GM18517 (cell line): ENCODE results near the gene RUNDC1.

Experiments
- ATAC-seq: cut with Tn5 transposase; IDR thresholded peaks from one replicate; pipeline ENCODE4 v1.9.1; 2021; ENCODE audit warnings: mild to moderate bottlenecking, moderate library complexity; ENCODE audit not compliant: unreplicated experiment

The RUNDC1 gene

DNA sequence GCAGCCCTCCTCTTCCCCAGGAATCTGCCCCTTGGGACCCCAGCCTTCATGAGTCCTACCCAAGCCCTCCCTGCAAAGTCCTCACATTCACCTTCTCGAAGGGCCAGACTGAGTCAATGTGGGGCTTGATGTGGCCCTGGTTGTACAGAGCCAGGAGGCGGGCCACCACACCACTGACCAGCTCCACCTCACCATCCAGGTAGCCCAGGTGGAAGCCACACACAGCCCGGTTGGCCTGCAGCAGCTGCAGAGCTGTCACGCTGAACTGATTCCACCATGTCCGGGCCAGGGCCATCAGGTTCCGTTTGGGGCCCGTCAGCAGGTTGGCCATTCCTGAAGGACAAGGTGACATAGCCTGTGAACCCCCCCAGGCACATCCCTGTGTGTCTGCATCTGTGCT, 35.9 kb downstream of the RUNDC1 start:
- ATAC-seq = no peak

DNA sequence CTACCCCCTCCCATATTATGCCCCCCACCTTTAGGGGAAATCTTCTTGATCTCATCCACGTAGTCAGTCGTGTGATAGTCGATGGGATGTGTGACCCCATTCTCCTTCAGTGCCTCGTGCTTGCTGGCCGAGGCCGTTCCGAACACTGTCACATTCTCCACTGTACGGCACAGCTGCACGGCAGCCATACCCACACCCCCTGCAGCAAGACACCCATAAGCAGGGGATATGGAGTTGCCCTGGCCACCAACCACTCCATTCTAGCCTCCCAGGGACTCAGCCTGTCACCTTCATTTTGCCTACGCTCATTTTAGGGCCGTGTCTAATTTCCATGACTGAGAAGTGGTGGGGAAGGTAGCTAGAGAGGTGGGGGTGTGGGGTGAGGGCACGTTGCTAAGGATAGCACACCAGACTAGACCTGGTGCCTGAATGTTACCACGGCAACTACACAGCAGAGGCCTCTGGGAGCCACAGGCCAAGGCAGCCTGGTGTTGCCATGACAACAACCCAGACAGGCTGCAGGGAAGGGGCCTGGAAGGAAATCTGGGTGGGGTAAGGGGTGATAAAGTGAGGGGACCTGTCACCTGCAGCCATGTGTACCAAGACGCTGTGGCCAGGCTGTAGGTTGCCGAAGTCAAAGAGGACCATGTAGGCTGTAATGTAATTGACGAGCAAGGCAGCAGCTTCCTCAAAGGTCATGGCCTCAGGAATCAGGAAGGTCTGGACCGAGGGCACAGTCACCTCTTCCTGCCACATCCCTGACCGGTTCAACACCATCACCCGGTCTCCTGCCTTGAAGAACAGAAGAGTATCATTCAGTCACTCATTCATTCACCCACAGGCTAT, 37.9 kb downstream of the RUNDC1 start:
- ATAC-seq = no peak

DNA sequence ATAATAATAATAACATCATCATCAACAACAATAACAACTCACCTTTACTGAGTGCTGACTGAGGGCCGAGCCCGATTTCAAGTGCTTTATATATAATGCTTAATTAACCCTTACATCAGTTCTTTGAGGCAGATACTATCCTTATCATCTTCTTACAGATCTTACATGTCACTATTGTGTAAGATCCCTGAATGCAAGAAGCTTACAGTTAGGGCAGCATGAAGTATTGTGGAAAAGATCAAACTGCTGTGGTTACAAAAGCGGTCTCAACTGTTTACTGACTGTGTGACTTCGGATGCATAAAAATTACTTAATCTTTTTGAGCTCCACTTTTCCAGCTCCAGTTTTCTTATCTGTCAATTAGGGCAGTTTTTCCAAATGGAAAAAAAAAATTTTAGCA, 38.6 kb downstream of the RUNDC1 start:
- ATAC-seq = no peak

DNA sequence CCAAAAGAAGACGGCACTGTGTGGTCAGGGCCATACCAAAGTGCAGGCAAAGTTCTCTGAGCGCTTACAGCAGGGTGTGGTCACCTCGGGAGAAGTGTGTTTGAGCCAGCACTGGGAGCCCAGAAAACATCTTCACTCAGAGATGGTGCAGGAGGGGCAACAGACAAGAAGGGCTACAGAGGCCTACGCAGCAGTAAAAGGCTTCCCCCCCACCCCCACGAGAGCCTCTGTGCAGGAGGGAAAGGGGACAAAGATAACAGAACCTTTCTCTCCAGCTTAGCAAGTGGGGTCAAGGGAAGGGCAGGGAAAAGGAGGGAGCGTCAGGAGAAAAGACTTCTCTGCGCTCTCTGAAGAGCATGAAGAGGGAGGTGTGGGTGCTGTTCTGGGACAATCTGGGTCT, 39.1 kb downstream of the RUNDC1 start:
- no peak for ATAC-seq

DNA sequence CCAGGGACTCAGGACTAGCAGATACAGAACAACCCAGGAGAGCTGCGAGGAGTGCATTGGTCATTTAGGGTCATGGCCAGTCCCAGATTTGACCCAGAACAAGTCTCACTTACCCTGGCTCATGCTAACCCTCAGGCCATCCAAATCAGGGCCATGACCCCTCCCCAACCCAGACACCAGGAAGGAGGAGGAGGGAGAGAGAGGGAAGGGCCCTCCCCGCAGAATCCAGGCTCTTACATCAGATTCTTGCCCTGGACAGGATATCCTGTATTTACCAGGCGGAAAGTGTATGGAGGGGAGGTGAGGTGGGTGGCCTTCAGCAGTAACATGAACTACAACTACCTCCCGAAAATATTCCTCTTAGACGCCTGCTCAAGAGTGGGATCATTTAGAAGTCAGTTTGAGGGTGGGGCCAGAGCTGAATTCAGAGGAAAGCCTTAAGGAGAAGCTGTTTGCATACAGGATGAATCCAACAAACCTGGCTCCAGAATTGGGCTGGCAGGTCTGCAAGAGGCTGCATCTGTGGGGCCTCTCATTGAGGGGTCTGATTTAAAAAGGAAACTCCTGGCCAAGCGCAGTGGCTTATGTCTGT, 39.8 kb downstream of the RUNDC1 start:
- no peak for ATAC-seq

DNA sequence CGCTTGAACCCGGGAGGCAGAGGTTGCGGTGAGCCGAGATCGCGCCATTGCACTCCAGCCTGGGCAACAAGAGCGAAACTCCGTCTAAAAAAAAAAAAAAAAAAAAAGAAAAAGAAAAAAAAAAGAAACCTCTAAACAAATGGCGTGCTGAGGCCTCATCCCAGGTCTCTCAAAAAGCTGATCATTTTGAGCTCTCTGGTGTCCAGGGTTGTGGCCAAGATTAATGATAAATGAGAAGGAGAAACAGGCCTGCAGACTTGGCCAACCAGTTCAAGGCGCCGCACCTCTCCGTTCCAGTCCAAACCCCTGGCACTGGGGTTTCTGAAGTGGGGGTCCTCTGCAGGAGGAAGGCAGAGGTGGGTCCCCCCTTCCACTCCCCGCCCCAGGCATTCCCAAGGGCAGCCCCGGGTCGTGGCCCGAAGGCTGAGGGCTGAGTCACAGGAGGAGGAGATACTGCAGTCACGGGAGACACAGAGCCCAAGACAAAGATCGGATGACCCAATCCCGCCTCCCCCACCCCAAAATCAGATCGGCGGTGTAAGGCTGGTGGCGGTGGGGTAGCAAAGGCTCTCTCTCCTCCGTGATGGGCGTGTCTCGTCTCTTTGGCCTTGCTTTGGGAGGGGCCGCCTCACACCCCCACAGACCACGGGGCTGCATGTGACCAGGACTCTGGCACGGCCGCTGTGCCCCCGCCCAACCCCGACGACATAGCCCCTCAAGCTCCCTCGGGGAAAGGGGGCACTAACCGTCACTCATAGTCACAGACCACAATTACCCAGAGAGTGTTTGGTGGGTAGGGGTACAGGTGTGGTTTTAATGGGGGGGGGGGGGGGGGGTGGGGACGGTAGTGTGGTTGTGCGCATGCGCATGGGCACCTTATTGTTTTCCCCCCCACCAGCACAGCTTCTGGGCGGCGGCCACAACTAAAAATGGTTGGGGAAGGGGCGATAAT, 40.7 kb downstream of the RUNDC1 start:
- no peak for ATAC-seq

DNA sequence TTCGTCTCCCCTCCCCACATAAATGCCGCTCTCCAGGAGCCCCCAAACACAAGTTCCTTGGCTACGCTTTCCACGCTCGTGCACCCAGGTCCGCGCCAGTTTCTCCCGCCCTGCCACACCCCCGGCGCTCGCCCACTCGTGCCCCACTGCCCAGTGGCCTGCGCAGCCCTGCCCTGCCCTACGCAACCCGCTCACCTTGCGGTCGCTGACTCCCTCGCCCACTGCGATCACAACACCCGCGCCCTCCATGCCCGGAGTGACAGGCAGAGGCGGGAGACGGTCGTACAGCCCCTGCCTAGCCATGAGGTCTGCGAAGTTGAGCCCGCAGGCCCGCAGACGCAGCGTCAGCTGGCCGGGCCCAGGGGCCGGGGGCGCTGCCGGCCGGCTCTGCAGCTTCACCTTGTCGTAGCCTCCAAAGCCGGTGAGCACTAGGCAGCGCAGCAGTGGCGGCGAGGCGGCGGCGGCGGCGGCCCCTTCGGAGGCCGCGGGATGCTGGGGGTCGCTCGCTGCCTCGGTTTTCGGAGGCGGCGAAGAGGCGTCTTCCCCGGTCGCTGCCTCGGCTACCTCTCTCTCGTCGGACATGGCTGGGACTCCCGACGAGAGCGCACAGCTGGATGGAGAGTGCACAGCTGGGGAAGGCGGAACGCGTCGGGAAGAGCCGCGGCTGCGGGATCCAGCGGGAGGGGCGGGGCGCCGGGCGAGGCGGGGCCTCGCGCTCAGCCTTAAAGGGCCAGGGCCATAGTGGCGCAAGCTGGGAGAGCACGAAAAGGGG, 41.6 kb downstream of the RUNDC1 start, which contains the start of gene VAT1:
Gene VAT1 (minus strand): TSS at position 645 of the 772 bp plus-strand sequence. CDS start 63 bp downstream, at position 582.
- no peak for ATAC-seq

DNA sequence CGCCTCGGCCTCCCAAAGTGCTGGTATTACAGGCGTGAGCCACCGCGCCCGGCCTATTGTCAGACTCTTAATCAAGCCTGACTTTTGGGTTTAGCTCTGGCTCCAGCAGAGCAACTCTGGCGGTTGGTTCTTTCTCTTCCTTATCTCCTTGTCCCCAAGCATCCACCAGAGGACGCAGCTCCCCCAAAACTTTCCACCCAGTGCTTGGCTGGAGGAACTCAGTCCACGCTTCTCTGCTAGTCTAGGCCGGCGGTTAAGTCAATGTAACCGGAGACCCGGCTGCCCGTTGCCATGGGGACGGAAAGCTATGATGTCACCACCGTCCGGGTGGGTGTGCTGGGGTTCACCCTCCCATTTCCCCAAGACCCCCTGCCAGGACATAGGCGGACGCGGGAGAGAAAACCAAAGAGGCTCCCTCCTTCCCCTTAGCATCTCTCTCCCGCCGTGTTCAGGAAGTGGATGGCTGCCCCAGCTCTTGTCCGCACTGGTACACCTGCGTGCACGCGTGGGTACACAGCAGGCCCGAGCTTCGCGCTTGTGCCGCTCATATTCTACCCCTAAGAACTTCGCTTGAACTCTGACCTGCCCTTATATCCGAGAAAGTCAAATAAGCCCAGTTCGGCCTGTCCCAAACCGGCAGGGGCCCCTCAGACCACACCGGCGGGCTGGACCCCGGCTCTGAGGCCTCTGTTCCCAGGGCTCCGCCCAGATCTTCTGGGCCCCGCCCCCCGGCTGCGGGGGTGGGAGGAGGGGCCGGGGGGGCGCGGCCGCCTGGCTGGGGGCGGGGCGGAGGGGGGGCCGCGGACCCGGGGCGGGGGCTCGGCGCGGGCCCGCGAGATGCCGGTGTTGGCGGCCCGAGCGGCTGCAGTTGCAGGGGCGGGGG, 44.3 kb downstream of the RUNDC1 start, which contains the start of gene RND2:
Gene RND2 (plus strand): TSS at position 825 of the 883 bp plus-strand sequence. CDS start 117 bp downstream, outside the sequence.
- ATAC-seq = no peak

DNA sequence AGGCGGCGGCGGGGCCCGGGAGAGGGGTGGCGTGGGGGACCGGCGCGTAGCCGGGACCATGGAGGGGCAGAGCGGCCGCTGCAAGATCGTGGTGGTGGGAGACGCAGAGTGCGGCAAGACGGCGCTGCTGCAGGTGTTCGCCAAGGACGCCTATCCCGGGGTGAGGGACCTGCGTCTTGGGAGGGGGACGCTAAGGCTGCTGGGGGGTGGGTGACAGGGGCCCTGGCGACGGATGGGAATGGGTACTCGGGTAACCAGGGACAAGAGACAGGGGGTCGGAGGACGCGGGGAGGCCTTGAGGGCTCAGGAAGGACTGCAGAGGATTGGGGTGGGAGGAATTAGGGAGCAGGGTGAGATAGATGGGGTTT, 44.9 kb downstream of the RUNDC1 start:
- ATAC-seq = no peak

DNA sequence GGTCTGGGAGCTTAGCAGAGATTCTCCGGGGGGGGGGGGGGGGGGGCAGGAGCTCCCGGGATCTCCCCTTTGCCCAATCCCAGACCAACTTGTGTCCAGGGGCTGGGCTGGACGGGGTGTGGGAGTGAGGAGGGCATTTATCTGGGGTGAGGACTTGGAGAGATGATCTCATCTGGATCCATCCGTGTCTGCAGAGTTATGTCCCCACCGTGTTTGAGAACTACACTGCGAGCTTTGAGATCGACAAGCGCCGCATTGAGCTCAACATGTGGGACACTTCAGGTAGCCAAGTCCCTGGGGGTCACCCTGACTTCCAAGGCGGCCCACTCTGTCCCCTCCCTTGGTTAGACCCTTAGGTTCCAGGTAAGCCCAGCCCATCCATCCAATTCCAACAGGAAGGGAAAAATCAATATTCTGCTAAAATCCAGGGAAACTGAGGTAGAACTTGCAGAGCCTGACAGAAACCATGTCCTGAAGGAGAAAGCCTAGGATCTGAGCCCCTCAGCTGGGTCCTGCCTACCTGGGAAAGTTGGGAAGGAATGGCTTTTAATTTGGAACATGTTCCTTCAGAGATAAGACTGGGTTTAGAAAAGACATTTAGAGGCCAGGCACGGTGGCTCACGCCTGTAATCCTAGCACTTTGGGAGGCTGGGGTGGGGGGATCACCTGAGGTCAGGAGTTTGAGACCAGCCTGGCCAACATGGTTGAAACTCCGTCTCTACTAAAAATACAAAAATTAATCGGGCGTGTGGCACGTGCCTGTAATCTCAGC, 45.6 kb downstream of the RUNDC1 start:
- ATAC-seq = no peak

DNA sequence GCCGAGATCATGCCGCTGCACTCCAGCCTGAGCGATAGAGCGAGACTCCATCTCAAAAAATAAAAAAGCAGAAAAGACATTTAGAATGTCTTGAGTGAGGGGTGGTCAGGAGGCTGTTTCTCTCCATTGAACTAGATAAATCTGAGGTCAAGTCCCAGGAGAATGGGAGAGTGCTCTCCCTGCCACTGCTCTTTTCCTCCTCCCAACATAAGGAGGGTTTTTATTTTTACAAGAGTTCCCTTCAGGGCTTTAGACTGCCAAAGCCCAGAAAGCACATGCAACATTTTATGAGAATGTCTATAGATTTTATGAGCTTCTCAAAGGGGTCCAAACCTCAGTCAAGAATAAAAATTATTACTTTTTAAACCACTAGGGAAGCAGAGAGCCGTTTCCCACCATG, 46.2 kb downstream of the RUNDC1 start:
- ATAC-seq = no peak

DNA sequence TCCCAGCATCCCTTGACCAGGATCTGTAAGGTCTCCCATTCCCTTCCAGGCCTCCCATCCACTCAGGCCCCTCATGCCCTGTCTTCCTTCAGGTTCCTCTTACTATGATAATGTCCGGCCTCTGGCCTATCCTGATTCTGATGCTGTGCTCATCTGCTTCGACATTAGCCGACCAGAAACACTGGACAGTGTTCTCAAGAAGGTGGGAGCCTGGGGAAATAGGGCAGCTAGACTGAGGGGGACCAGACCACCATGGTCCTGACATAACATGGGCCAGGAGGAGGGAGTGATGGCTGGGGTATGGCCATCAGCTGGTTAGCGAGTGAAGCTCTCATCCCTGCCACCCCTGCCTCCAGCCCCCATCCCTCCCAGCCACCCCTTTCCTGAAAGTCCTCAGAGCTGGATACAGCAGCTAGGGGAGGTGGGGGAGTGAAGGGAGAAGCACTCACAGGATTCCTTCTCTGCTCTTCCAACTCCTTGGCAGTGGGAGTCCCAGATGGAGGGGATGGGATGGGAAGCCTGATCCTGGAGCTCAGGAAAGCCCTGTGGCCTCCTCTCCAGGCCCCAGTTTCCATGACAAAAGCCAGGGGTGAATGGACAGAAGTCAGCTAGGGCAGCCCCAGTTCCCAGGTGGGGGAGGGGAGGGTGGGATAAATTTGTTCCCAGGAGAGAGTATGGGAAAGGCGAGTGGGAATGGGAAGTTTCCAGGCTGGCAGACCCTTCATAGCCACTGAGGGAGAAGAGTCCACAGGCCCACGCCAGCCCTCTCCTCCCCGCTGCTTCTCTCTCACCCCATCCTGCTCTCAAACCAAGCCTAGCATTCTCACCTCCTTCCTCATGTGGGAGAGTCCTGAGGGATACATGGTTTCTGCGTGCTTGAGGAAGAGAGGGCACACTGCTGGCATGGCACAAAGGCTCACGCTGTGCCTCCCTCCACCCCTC, 47.0 kb downstream of the RUNDC1 start:
- no peak for ATAC-seq

DNA sequence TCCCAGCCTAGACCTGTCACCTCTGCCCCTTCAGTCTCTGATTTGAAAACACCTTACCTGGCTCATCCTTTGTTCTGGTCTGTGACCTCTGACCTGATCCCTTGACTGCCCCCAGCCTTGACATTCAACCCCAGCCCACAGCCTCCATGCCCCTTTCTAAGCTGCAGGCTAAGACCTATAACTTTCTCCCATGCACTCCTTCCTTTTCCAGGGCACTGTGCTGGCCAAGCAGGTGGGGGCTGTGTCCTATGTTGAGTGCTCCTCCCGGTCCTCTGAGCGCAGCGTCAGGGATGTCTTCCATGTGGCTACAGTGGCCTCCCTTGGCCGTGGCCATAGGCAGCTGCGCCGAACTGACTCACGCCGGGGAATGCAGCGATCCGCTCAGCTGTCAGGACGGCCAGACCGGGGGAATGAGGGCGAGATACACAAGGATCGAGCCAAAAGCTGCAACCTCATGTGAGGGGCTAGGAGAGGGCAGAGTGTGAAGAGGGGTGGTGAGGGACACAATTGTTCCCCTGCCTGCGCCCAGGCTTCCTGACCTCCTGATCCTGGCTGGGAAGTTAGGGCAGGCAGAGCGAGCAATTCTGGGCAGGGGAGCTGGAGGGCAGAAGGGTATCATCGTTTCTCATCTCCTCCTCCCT, 48.0 kb downstream of the RUNDC1 start:
- no peak for ATAC-seq

DNA sequence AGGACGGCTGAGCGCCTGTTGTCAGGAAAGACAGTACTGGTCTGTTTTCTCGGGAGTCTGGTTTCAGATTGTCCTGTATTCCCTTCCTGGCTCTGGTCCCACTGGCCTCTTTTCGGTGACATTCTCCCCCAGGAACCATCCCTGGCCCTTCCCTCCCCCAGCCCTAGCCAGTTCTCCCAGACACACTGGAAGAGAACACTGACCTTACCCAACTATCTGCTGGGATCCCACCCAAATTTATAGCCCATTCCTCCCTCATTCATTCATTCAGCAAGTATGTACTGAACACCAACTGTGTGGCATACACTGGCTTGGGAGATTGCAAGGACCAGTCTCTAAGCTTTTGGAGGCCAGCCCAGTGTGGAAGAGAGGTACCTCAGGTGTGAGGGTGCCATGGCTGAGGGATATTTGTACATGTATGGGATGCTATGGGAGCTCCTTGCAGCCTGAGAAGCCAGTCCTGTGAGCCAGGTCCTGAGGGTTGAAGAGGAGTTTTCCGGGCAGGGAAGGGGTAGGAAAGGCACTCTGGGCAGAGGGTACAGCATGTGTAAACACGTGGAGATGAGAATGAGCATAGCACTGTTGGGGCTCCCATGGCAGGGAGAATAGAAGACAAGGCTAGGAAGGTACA, 49.9 kb downstream of the RUNDC1 start:
- no peak for ATAC-seq

DNA sequence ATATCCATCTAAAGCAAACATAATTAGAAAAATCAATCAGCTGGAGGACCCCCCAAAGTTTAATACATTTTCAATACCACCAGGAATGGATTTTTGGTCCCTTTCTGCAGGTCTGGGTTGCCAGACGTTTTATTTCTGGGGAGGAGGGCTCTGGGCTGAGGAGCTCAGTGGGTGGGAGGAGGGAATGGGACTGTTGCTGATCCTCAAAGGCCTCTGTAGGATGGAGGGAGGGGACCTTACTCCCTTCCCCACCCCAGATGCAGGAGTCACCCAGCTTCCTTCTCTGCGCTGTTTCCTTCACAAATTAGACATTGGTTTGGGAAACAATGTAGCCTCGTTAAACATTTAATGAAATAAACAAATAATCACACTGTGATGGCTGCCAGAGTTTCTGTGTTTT, 51.3 kb downstream of the RUNDC1 start:
- ATAC-seq = no peak

DNA sequence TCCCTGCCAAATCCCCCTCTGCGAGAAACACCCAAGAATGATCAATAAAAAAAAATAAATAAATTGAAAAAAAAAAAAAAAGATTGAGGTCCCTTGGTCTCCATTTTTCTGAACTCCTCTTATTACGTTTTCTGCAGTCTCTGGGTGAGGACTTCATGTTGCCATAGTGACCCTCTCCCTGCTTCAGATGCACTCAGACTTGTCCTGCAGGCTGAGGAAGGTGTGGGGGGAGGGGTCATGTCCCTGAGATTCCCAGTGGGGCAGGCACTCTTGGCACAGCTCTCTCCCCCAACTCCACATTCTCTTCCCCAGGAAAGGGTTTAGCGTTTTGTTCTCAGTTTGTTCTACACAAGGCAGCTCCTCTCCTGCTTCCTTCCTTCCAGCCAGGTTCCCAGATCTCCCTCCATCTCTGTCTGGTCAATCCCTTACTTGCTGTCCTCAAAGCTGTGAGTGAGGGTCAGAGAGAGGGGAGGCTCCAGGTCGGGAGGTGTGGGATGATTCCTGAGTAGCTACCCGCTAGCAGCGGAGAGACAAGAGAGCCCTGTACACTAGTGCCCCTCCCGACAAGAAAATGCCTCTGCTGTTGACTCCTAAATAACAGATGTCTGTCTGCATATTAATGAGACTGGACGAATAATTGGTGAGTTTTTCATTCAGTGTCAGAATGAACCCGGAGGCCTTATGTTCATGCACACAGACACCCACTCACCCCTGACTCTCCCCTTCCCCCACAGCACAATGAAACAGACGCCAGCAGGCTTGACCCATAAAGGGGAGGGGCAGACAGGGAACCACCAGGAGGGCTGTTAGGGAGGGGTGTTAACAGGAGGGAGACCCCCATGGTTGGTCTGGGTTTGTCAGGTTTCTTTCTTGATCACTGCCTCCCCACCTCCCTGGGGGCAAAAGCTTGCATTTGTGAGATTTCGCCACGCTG, 53.9 kb downstream of the RUNDC1 start:
- no peak for ATAC-seq
